ENCODE measurements around the gene NELFA. TPM values are rescaled to one million over a fixed set of nuclear protein-coding genes. Genes with fewer than 3 reads are reported as not detected.

NELFA gene
- total and polyA plus RNA-seq, 2 of the 13 experiments (the other 11 are each of a cell fraction or from before 2014, with no cell fraction given), result 13.3 to 18.5 TPM

DNA sequence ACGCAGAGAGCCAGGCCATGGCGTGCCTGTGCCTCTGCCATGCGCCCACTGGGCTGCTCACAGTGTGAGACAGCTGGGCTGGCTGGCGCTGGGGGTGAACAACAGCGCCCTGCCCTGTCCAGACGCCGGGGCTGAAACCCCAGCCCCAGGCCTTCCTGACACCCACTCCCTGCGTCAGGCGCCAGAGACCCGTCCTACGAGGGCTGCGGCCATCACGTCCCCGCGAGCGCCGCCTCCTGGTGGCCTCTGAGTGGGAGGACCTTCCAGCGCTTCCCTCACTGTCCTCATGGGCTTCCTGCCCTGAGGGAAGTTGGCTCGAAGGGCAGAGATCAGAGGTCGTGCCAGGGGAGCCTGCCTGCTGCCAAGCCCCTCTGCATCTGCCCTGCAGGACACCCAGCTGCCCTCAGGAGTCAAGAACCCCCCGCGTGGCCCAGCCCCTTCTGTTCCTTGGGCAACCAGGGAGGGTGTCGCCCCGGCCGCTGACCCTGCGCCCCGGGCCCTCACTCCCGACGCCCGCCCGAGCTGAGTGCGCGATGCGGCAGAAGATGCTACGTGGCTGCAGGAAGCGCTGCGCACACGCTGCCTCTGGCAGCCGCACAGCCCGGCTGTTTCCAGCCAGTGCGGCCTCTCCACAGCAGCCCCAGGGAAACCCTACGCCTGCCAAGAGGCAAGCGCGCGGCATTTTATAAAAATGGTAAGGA is 16.2 kb downstream of the NELFA start:
- Histone ChIP-seq H3K4me1 (ENCODE audit: insufficient read depth, low read length) (no peaks in the 10 kb centered on the region), H3K4me3 (replicated peaks in 1 of 3; ENCODE audit: insufficient read depth in 1 of 3, low read depth in 2 of 3, low read length in 3 of 3) (no peak overlapping the region), H3K27ac (ENCODE audit: extremely low read length, insufficient read depth, low read length) (no peak overlapping the region), H2AFZ (ENCODE audit: low read length) (no peak overlapping the region), H3K9me3 (ENCODE audit: low read length) (no peaks in the 10 kb centered on the region), H3K27me3 (ENCODE audit: control insufficient read depth in 1 of 2, insufficient read depth in 2 of 2, low read length in 2 of 2) (no peaks in the 10 kb centered on the region), H3K4me2 (ENCODE audit: low read depth, low read length) (no peak overlapping the region), H3K9ac (ENCODE audit: insufficient read depth, low read depth, low read length) (no peak overlapping the region), H3K36me3 (replicated peaks in 1 of 2; ENCODE audit: control insufficient read depth in 1 of 2, insufficient read depth in 2 of 2, low read length in 2 of 2) (peaks cover 13 to 36% of the 10 kb centered on the region in 2 experiments), H4K20me1 (ENCODE audit: insufficient read depth, low read length) (peaks cover 14% of the 10 kb centered on the region; the same call in 1 of the 2 replicates), H3K79me2 (ENCODE audit: insufficient read depth, low read length) (peaks cover 39% of the 10 kb centered on the region)
- WGBS (ENCODE audit: low lambda C conversion rate), result 98% methylated on average over 10 of the region's 45 CpGs
- BruUV-seq (replicated peaks), result no TSS peak
- DNase-seq (ENCODE audit: low spot score), result no peak
- ATAC-seq, result peak; percentile 22; the same call in 2 of the 3 replicates
- POLR2A ChIA-PET, result no interaction called here
- FAIRE-seq, result no peak
- TF ChIP-seq ZNF343 (CRISPR knock-in tag; IDR thresholded peaks at IDR 0.05) (no peak), ZBTB33 (CRISPR knock-in tag; IDR thresholded peaks at IDR 0.05) (peak; percentile 86), ZFP90 (CRISPR knock-in tag; IDR thresholded peaks at IDR 0.05; ENCODE audit: borderline replicate concordance) (no peak), POGZ (CRISPR knock-in tag; IDR thresholded peaks at IDR 0.05) (no peak), ZFY (CRISPR knock-in tag; IDR thresholded peaks at IDR 0.05) (no peak), AGO2 (optimal IDR thresholded peaks at IDR 0.05; ENCODE audit: low read depth, low read length) (peak; percentile 23), THAP8 (CRISPR knock-in tag; IDR thresholded peaks at IDR 0.05; ENCODE audit: borderline replicate concordance) (no peak), GATAD2A (CRISPR knock-in tag; IDR thresholded peaks at IDR 0.05) (no peak), ZNF660 (CRISPR knock-in tag; IDR thresholded peaks at IDR 0.05; ENCODE audit: borderline replicate concordance, low read depth) (no peak), GATAD1 (CRISPR knock-in tag; IDR thresholded peaks at IDR 0.05) (no peak), ZFP36L1 (CRISPR knock-in tag; IDR thresholded peaks at IDR 0.05) (no peak), ZNF350 (CRISPR knock-in tag; IDR thresholded peaks at IDR 0.05; ENCODE audit: borderline replicate concordance, low read depth) (no peak)
- TF ChIP-seq, protein P1, sequence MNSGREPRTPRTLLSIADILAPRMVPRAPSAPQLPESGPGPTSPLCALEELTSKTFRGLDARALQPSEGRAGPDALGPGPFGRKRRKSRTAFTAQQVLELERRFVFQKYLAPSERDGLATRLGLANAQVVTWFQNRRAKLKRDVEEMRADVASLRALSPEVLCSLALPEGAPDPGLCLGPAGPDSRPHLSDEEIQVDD (CRISPR knock-in tag; IDR thresholded peaks at IDR 0.05; ENCODE audit: borderline replicate concordance), result no peak
- in situ Hi-C loops (cut with HindIII; ENCODE audit: extremely low pct_ligation_motif_present, low pct_unique_long_range_greater_than_20kb) (no loop called here), intact Hi-C loops (cut with micrococcal nuclease; ENCODE audit: unreplicated experiment) (no loop called here)
- CTCF ChIA-PET (ENCODE audit: low intra/inter-chr PET ratio, low total read pairs), result no interaction called here
